WTC11 (cell line): ENCODE results near the gene SHROOM2. TPM values are rescaled to one million over a fixed set of nuclear protein-coding genes. Genes with fewer than 3 reads are reported as not detected.

ENCODE experiments used
- ATAC-seq: fragments of 200-7000 bp; cut with Tn5 transposase; 2 replicates; pipeline ENCODE4 v1.10.0; 2021; ENCODE audit warnings: mild to moderate bottlenecking, moderate library complexity
- CTCF ChIA-PET: fragments of 300-600 bp; sonication (Branson Sonifier 250); formaldehyde crosslinking; loops from one replicate; lab custom pipeline; 2021; ENCODE audit warnings: antibody characterized with exemption; lab: Charles Lee
- POLR2A ChIA-PET: fragments of 350-600 bp; sonication (Branson Sonifier 250); formaldehyde crosslinking; loops from one replicate; lab custom pipeline; 2021; ENCODE audit warnings: antibody characterized with exemption; lab: Charles Lee
- DNase-seq: peaks from one replicate; pipeline ENCODE4 v3.0.0; 2021; ENCODE audit warnings: low spot score
- H3K27ac Mint-ChIP-seq: 2 replicates; pipeline ENCODE4 v1.8.0; 2021; ENCODE audit warnings: mixed read lengths
- H3K27me3 Mint-ChIP-seq: 2 replicates; pipeline ENCODE4 v1.8.0; 2021; ENCODE audit warnings: low read depth, mild to moderate bottlenecking, moderate library complexity, mixed read lengths
- H3K36me3 Mint-ChIP-seq: 2 replicates; pipeline ENCODE4 v1.8.0; 2021; ENCODE audit warnings: mixed read lengths
- H3K4me1 Mint-ChIP-seq: 2 replicates; pipeline ENCODE4 v1.8.0; 2022; ENCODE audit warnings: mixed read lengths
- H3K4me3 Mint-ChIP-seq: 2 replicates; pipeline ENCODE4 v1.8.0; 2021; ENCODE audit warnings: mild to moderate bottlenecking, moderate library complexity, mixed read lengths
- H3K9me3 Mint-ChIP-seq: 2 replicates; pipeline ENCODE4 v1.8.0; 2021; ENCODE audit warnings: mixed read lengths
- ATF2 ChIP-seq: sonication (generic); formaldehyde crosslinking; IDR thresholded peaks from 2 replicates; pipeline ENCODE4 v1.8.1; 2022; ENCODE audit warnings: low read depth, missing genetic modification reagents, borderline replicate concordance
- CBFB ChIP-seq: sonication (generic); formaldehyde crosslinking; IDR thresholded peaks from 2 replicates; pipeline ENCODE4 v1.8.1; 2022; ENCODE audit warnings: mild to moderate bottlenecking, low read depth, missing genetic modification reagents
- CREB1 ChIP-seq: sonication (generic); formaldehyde crosslinking; IDR thresholded peaks from 2 replicates; pipeline ENCODE4 v1.8.0; 2023; ENCODE audit warnings: mild to moderate bottlenecking, missing genetic modification reagents
- ETV6 ChIP-seq: sonication (generic); formaldehyde crosslinking; IDR thresholded peaks from 2 replicates; pipeline ENCODE4 v1.8.1; 2022; ENCODE audit warnings: mild to moderate bottlenecking, missing genetic modification reagents
- FOXJ3 ChIP-seq: sonication (generic); formaldehyde crosslinking; IDR thresholded peaks from 2 replicates; pipeline ENCODE4 v1.9.0; 2021; ENCODE audit warnings: missing genetic modification reagents, mild to moderate bottlenecking, borderline replicate concordance
- FOXP1 ChIP-seq: sonication (generic); formaldehyde crosslinking; IDR thresholded peaks from 2 replicates; pipeline ENCODE4 v1.8.0; 2022; ENCODE audit warnings: missing genetic modification reagents, mild to moderate bottlenecking, moderate library complexity, borderline replicate concordance
- GRHL2 ChIP-seq: fragments of 250-450 bp; sonication (Bioruptor Pico); IDR thresholded peaks from 2 replicates; pipeline ENCODE4 v1.8.0; 2022; ENCODE audit warnings: mild to moderate bottlenecking, moderate library complexity; ENCODE audit not compliant: insufficient replicate concordance, severe bottlenecking
- GTF2I ChIP-seq: fragments of 250-450 bp; sonication (Bioruptor Pico); conservative IDR thresholded peaks from 2 replicates; pipeline ENCODE4 v1.4.0; 2021; ENCODE audit warnings: mild to moderate bottlenecking
- MAX ChIP-seq: sonication (generic); formaldehyde crosslinking; IDR thresholded peaks from 2 replicates; pipeline ENCODE4 v1.8.0; 2022; ENCODE audit warnings: mild to moderate bottlenecking, missing genetic modification reagents
- NR1H2 ChIP-seq: sonication (generic); formaldehyde crosslinking; IDR thresholded peaks from 2 replicates; pipeline ENCODE4 v1.9.0; 2021; ENCODE audit warnings: mild to moderate bottlenecking, moderate library complexity, missing genetic modification reagents
- NR2C2 ChIP-seq: sonication (generic); formaldehyde crosslinking; IDR thresholded peaks from 2 replicates; pipeline ENCODE4 v1.8.0; 2022; ENCODE audit warnings: mild to moderate bottlenecking, missing genetic modification reagents
- TCF7 ChIP-seq: sonication (generic); formaldehyde crosslinking; IDR thresholded peaks from 2 replicates; pipeline ENCODE4 v1.8.0; 2022; ENCODE audit warnings: mild to moderate bottlenecking, low read depth, missing genetic modification reagents, moderate library complexity
- TEAD1 ChIP-seq: sonication (generic); formaldehyde crosslinking; IDR thresholded peaks from 2 replicates; pipeline ENCODE4 v1.8.0; 2022; ENCODE audit warnings: mild to moderate bottlenecking, missing genetic modification reagents
- TEAD4 ChIP-seq: sonication (generic); formaldehyde crosslinking; IDR thresholded peaks from 2 replicates; pipeline ENCODE4 v1.8.0; 2022; ENCODE audit warnings: mild to moderate bottlenecking, missing genetic modification reagents
- USF2 ChIP-seq: sonication (generic); formaldehyde crosslinking; IDR thresholded peaks from 2 replicates; pipeline ENCODE4 v1.8.1; 2023; ENCODE audit warnings: mild to moderate bottlenecking, missing genetic modification reagents, moderate library complexity
- ZNF121 ChIP-seq: sonication (generic); formaldehyde crosslinking; IDR thresholded peaks from 2 replicates; pipeline ENCODE4 v1.8.0; 2023; ENCODE audit warnings: missing genetic modification reagents
- ZNF232 ChIP-seq: sonication (generic); formaldehyde crosslinking; IDR thresholded peaks from 2 replicates; pipeline ENCODE4 v1.8.0; 2022; ENCODE audit warnings: mild to moderate bottlenecking, missing genetic modification reagents
- ZNF317 ChIP-seq: sonication (generic); formaldehyde crosslinking; IDR thresholded peaks from 2 replicates; pipeline ENCODE4 v1.8.1; 2023; ENCODE audit warnings: low read depth, mild to moderate bottlenecking, moderate library complexity, missing genetic modification reagents, borderline replicate concordance
- ZSCAN18 ChIP-seq: fragments of 250-450 bp; sonication (Bioruptor Pico); IDR thresholded peaks from 2 replicates; pipeline ENCODE4 v2.1.2; 2022; ENCODE audit warnings: mild to moderate bottlenecking, moderate library complexity
- total RNA-seq: library from RNA; stranded (reverse); gene quantifications from 3 replicates; pipeline ENCODE4 v1.2.3, GENCODE V29; 2021
- TF ChIP-seq, protein P1 (sequence below): fragments of 250-450 bp; sonication (Bioruptor Pico); IDR thresholded peaks from 2 replicates; pipeline ENCODE4 v1.8.0; 2021; ENCODE audit warnings: mild to moderate bottlenecking
- TF ChIP-seq, protein P2 (sequence below): fragments of 250-450 bp; sonication (Bioruptor Pico); conservative IDR thresholded peaks from 2 replicates; pipeline ENCODE4 v1.9.0; 2021; ENCODE audit warnings: mild to moderate bottlenecking
- TF ChIP-seq, protein P3 (sequence below): sonication (generic); formaldehyde crosslinking; IDR thresholded peaks from 2 replicates; pipeline ENCODE4 v1.8.1; 2022; ENCODE audit warnings: mild to moderate bottlenecking, moderate library complexity, missing genetic modification reagents
- TF ChIP-seq, protein P4 (sequence below): sonication (generic); formaldehyde crosslinking; IDR thresholded peaks from 2 replicates; pipeline ENCODE4 v1.8.1; 2022; ENCODE audit warnings: missing genetic modification reagents, borderline replicate concordance

The SHROOM2 gene
- total RNA-seq, 1 experiment from 2014 or later: 14.8 TPM

DNA sequence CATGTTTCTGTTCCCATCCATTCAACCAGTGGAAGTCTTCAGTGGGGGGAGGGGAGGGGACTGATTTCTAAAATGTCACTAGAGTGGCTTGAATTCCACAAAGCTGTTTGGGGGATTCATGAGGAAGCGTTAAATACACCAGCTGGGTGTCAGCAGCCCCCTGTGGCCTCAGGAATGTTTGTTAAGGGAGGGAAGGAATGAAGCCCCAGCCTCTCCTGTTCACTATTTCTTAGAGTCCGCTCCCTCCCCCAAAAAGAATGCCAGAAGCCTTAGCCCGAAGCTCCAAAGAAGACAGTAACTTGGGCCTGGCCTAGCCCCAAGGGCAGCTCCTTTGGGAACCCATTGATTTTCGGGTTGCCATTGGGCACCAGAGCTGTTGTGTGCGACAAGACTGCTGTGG, 3.3 kb downstream of the SHROOM2 start:
- 0 out of 2 replicates have a peak, but pooled peaks cover 5% of the 10 kb centered on the region for H3K27me3 Mint-ChIP-seq
- DNase-seq (peak; percentile 42), ATAC-seq (peak; percentile 35)
- no peaks in the 10 kb centered on the region for H3K9me3 Mint-ChIP-seq
- ChIA-PET POLR2A (no interaction called here), CTCF (interaction anchor here (0.9 to 1.6 kb wide), 2 partner anchors 66 to 89 kb away, joined by 3 to 6 read pairs; no protein-coding TSS in a partner anchor)
- H3K4me3 Mint-ChIP-seq: peak overlapping the region; percentile 86
- peak overlapping the region; percentile 84 for H3K27ac Mint-ChIP-seq
- TF ChIP-seq FOXJ3 (CRISPR knock-in tag) (no peak), TEAD1 (CRISPR knock-in tag) (0 out of 2 replicates have a peak, but pooled peaks have one; percentile 26)
- no peaks in the 10 kb centered on the region for H3K36me3 Mint-ChIP-seq
- peaks cover 42% of the 10 kb centered on the region for H3K4me1 Mint-ChIP-seq

DNA sequence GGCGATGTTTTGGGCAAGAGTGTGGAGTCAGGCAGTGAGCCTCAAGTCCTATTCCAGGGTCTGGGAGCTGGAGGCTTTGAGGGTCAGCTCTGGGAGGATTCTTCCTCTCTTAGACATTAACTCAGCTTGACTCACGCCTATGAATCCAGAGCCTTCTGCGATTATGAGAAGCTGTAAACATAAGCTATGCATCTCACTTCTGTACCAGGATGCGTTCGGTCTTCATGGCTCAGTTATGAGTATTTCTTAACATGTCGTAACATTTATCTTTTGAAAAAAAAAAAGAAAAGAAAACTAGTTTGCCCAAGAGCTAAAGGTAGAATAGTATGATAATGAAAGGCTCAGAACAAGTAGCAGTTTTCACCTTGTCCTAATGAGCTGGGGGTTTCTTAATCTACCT, 4.6 kb downstream of the SHROOM2 start:
- peaks cover 39% of the 10 kb centered on the region for H3K4me1 Mint-ChIP-seq
- H3K4me3 Mint-ChIP-seq: 0 out of 2 replicates have a peak overlapping the region, but pooled peaks have one; percentile 86
- DNase-seq (no peak), ATAC-seq (no peak)
- H3K9me3 Mint-ChIP-seq: peaks cover 7% of the 10 kb centered on the region; the same call in 1 of the 2 replicates
- H3K27ac Mint-ChIP-seq: no peak overlapping the region
- TF ChIP-seq NR1H2 (CRISPR knock-in tag) (no peak), NR2C2 (CRISPR knock-in tag) (no peak), ETV6 (CRISPR knock-in tag) (no peak), ZNF317 (CRISPR knock-in tag) (no peak), CBFB (CRISPR knock-in tag) (no peak)
- TF ChIP-seq, protein P1, sequence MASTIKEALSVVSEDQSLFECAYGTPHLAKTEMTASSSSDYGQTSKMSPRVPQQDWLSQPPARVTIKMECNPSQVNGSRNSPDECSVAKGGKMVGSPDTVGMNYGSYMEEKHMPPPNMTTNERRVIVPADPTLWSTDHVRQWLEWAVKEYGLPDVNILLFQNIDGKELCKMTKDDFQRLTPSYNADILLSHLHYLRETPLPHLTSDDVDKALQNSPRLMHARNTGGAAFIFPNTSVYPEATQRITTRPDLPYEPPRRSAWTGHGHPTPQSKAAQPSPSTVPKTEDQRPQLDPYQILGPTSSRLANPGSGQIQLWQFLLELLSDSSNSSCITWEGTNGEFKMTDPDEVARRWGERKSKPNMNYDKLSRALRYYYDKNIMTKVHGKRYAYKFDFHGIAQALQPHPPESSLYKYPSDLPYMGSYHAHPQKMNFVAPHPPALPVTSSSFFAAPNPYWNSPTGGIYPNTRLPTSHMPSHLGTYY (CRISPR knock-in tag): no peak
- TF ChIP-seq, protein P2, sequence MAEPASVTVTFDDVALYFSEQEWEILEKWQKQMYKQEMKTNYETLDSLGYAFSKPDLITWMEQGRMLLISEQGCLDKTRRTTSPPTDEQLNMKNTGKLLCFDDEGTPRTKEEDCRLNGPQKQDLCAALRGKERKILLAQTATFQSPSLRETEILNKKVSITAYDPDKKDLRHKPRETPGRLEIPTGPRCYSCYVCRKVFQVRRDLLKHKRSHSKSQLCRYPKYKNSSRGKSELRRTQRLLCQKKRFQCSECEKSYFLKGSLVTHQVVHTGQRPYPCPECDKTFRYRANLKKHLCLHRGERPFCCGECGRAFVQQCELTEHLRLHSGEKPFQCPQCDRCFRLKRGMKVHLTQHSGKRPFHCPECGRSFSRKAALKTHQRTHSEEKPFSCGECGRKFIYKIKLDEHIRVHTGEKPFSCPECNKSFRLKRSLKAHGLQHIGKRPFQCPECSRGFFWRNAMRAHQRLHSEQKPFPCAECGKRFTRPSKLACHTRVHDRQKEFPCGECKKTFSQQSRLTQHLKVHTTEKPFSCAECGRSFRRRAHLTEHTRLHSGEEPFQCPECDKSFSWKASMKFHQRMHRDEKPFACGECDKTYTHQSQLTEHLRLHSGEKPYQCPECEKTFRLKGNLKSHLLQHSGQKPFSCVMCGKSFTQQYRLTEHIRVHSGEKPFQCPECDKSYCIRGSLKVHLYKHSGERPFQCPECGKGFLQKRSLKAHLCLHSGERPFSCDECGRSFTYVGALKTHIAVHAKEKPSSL (CRISPR knock-in tag): no peak
- ChIA-PET POLR2A (no interaction called here), CTCF (no interaction called here)
- peaks cover 8% of the 10 kb centered on the region for H3K36me3 Mint-ChIP-seq
- no peaks in the 10 kb centered on the region for H3K27me3 Mint-ChIP-seq

GRCh38 chrX:9794495-9794894, 8.3 kb downstream of the SHROOM2 start:
- peaks cover 9% of the 10 kb centered on the region for H3K36me3 Mint-ChIP-seq
- TF ChIP-seq ZNF121 (CRISPR knock-in tag): no peak
- TF ChIP-seq ZSCAN18 (CRISPR knock-in tag): no peak
- no peak for TF ChIP-seq ZNF232 (CRISPR knock-in tag)
- TF ChIP-seq MAX (CRISPR knock-in tag): no peak
- no peak for TF ChIP-seq USF2 (CRISPR knock-in tag)
- TF ChIP-seq ATF2 (CRISPR knock-in tag): no peak
- TF ChIP-seq, protein P3, sequence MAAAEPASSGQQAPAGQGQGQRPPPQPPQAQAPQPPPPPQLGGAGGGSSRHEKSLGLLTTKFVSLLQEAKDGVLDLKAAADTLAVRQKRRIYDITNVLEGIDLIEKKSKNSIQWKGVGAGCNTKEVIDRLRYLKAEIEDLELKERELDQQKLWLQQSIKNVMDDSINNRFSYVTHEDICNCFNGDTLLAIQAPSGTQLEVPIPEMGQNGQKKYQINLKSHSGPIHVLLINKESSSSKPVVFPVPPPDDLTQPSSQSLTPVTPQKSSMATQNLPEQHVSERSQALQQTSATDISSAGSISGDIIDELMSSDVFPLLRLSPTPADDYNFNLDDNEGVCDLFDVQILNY (CRISPR knock-in tag): no peak
- no peak for TF ChIP-seq FOXP1 (CRISPR knock-in tag)
- TF ChIP-seq, protein P4, sequence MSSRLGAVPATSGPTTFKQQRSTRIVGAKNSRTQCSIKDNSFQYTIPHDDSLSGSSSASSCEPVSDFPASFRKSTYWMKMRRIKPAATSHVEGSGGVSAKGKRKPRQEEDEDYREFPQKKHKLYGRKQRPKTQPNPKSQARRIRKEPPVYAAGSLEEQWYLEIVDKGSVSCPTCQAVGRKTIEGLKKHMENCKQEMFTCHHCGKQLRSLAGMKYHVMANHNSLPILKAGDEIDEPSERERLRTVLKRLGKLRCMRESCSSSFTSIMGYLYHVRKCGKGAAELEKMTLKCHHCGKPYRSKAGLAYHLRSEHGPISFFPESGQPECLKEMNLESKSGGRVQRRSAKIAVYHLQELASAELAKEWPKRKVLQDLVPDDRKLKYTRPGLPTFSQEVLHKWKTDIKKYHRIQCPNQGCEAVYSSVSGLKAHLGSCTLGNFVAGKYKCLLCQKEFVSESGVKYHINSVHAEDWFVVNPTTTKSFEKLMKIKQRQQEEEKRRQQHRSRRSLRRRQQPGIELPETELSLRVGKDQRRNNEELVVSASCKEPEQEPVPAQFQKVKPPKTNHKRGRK: no peak
- no peak for TF ChIP-seq CREB1 (CRISPR knock-in tag)
- TF ChIP-seq TCF7: no peak
- TF ChIP-seq TEAD4 (CRISPR knock-in tag): no peak
- no peak for TF ChIP-seq GTF2I (CRISPR knock-in tag)
- no peak for TF ChIP-seq GRHL2
- no peak overlapping the region for H3K27ac Mint-ChIP-seq
- H3K27me3 Mint-ChIP-seq: no peaks in the 10 kb centered on the region
- CTCF ChIA-PET: no interaction called here
- POLR2A ChIA-PET: no interaction called here
- ATAC-seq (no peak), DNase-seq (no peak)
- peaks cover 39% of the 10 kb centered on the region for H3K4me1 Mint-ChIP-seq
- H3K4me3 Mint-ChIP-seq: no peak overlapping the region
- H3K9me3 Mint-ChIP-seq: peaks cover 8% of the 10 kb centered on the region
